GM21737 (cell line): ENCODE data around the gene ALAS2.
"Not testable (repeated sequence)": the region's sequence is repeated elsewhere in the genome, so short reads cannot be mapped to it uniquely, and the experiment has no call there.

ENCODE experiments used
- ATAC-seq: cut with Tn5 transposase; IDR thresholded peaks from one replicate; pipeline ENCODE4 v1.9.1; 2021; ENCODE audit warnings: mild to moderate bottlenecking, moderate library complexity; ENCODE audit not compliant: unreplicated experiment

Gene ALAS2, protein sequence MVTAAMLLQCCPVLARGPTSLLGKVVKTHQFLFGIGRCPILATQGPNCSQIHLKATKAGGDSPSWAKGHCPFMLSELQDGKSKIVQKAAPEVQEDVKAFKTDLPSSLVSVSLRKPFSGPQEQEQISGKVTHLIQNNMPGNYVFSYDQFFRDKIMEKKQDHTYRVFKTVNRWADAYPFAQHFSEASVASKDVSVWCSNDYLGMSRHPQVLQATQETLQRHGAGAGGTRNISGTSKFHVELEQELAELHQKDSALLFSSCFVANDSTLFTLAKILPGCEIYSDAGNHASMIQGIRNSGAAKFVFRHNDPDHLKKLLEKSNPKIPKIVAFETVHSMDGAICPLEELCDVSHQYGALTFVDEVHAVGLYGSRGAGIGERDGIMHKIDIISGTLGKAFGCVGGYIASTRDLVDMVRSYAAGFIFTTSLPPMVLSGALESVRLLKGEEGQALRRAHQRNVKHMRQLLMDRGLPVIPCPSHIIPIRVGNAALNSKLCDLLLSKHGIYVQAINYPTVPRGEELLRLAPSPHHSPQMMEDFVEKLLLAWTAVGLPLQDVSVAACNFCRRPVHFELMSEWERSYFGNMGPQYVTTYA

DNA sequence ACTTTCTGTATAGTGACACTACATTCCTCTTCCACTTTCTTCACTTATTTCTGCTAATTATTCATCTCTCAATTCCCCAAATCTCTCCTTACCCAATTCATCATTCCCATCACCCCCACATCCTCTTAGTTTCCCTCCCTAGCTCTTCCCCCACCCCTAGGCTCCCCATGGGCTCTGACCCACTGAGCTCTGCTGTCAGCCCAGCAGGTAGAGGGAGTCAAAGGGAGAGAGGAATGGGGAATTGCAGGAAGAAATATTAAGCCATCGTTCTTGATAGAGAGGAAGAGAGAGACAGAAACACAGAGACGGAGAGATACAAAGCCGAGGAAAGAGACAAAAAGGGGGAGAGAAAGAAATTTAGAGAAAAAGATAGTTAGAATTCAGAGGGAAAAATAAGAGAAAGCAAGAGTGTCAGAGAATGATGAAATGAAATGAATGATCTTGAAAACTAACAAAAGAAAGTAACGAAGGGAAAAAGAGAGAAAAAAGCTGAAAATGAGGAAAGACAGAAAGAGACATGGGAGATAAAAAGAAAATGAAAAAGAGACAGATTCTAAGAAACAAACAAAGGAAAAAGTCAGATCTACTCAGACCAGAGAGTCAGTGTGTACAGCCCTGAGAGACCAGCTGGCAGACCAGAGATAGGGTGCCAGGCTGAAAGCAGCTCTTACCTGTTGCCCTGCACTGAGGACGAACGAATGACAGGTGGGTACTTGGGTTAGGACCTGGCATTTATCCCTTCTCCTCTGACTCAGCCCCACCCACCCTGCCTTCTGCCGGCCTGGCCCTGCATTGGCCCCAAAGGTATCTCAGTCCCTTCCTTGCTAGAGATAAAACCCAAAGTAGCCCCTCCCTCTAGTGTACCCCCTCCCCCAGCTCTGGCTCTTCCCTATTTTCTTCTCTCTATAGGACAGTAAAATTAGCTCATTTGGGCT lies at the start of gene ALAS2:
Gene ALAS2 (minus strand): TSS at position 707 of the 935 bp plus-strand sequence. CDS start 4,977 bp downstream, outside the sequence.
- no peak for ATAC-seq

DNA sequence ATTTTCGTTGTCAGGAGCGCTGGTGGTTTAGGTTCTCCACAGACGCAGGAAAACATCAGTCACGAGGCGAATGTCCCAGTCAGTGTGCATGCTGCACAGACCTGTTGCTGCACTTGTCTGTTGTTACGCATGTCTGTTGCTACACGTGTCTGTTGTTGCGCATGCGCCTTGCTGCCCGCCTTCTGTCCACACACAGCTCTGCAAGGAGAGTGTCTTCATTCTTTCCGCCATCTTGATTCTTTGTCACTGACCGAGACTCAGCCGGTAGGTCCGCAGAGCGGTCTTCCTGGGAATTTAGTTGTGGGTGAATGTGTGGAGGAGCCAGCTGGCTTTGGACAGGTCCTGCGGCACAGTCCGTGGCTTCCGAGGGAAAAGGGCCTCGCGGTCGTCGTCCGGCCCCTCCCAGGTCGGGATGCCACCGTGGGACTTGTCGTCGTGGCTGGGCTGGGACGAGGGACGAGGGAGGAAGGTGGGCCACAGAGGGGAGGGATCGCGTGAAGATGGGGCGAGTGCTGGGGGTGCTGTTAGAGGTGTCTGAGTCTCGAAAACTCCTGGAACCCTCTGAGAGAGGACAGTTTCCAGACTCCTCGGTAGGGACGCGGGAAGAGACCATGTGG lies 44.2 kb upstream of the ALAS2 start, which contains the start of gene PAGE2B:
Gene PAGE2B (plus strand): TSS at position 180 of the 617 bp plus-strand sequence. CDS start 1,012 bp downstream, outside the sequence.
- no peak for ATAC-seq

DNA sequence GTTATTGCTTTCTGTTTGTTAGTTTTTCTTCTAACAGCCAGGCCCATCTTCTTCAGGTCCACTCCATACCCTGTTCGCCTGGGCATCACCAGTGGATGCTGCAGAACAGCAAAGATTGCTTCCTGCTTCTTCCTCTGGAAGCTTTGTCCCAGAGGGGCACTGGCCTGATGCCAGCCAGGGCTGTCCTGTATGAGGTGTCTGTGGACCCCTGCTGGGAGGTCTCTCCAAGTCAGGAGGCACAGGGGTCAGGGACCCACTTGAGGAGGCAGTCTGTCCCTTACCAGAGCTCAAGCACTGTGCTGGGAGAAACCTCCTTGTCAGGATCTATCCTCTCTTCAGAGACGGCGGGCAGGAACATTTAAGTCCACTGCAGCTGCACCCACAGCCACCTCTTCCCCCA lies 41.5 kb upstream of the ALAS2 start:
- no peak for ATAC-seq

DNA sequence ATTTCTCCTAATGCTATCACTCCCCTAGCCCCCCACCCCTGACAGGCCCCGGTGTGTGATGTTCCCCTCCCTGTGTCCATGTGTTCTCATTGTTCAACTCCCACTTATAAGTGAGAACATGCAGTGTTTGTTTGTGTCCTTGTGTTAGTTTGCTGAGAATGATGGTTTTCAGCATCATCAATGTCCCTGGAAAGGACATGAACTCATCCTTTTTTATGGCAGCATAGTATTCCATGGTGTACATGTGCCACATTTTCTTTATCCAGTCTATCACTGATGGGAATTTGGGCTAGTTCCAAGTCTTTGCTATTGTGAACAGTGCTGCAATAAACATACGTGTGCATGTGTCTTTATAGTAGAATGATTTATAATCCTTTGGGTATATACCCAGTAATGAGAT lies 36.4 kb upstream of the ALAS2 start:
- not testable (repeated sequence) for ATAC-seq

DNA sequence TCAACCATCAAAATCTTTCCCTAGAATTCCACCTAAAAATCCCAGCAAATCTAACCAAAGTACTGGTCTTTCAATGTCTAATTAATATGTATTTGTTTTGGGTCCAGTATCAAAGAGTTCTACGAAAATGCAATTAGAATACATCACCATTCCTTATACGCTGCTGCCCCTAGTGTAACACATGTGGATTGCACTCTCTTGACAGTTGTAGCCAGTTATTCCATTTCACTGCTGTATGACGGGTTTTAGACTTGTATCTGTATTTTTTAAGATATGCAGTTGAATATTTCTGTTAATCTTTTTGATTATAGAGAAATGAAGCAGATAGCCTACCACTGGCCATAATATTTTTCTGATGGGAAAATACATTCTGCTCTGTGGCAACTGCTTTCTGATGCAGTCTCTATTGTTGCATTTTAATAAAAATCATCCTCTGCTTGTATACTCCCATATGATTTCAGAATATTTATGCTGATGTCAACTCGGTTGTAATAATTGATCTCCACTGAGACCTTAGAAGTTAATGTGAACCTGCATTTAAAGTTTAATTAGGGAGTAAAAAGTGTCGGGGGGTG lies 27.0 kb upstream of the ALAS2 start:
- ATAC-seq = no peak

DNA sequence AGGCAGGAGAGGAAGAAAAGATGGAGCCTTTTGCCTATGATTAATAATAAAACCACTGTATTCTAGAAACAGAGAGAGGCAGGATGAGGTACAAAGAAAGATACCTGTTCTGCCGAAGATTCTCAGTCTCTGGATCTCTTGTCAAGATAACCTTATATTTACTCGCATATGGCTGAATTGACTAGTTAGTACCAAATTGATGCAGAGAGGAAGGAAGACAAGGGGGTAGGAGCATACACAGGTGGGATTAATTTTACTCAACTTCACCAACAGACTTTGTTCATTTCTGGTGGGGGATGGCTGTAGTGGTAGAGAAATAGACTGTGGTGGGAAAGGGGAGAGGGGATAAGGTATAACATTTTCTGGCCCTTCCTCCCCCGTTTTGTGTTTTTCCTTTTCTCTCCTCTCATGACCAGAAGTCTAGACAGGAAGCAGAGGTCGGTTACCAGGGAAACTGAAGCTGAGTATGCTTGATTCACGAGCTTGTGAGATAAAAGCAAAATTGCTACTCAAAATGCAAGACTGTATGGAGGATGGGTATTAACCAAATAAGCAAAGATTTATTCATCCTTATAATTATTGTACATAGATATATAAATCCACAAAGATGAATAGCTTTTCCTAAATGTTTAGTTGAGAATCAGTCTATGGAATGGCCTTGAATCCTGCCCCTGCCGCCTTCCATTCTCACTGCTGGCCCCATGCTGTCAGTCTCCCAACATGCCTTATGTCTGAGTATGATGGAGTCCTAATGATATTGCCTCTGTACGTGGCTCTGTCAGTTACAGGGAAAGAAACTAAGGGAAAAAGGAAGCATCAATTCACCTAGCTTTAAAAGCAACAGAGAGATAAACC lies 26.3 kb upstream of the ALAS2 start:
- no peak for ATAC-seq

DNA sequence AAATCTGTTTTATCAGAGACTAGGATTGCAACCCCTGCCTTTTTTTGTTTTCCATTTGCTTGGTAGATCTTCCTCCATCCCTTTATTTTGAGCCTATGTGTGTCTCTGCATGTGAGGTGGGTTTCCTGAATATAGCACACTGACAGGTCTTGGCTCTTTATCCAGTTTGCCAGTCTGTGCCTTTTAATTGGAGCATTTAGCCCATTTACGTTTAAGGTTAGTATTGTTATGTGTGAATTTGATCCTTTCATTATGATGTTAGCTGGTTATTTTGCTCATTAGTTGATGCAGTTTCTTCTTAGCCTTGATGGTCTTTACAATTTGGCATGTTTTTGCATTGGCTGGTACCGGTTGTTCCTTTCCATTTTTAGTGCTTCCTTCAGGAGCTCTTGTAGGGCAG lies 19.8 kb upstream of the ALAS2 start:
- ATAC-seq = not testable (repeated sequence)

DNA sequence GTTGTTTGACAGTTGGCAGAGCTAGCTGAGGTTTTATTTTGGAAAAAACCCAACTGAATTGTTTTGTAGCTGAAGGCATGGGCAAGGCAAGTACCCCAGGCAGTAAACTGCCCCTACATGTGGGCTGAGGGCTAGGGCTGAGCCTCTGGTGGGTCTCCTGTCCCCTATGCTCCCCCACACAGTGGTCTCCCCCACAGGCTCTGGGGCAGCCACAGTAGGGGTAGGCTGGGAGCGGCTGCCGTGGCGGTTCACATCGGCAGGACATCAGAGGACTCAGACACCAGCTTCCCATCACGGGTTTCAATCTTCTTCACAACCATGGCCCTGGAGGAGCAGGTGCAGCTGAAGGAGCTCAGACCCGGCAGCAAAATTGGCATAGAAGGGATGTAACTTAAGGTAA lies 10.7 kb upstream of the ALAS2 start:
- ATAC-seq = no peak

DNA sequence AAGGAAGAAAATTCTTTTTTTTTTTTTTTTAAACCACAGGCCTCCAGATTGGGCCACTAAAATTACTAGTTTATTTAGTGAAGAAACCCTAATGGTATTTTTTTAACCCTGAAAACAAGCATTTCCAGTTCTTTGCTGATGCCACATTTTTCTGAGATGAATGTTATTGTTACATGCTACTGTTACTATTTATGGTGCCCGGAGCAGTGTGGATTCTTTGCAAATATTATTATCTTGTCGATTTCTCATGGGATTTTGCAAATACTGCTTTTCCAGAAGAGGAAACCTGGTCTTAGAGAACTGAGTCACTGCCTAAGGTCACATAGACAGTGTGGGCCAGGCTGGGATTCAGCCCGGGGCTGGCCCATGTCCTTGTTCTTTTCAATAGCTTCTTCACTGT lies 8.7 kb upstream of the ALAS2 start:
- ATAC-seq = no peak

DNA sequence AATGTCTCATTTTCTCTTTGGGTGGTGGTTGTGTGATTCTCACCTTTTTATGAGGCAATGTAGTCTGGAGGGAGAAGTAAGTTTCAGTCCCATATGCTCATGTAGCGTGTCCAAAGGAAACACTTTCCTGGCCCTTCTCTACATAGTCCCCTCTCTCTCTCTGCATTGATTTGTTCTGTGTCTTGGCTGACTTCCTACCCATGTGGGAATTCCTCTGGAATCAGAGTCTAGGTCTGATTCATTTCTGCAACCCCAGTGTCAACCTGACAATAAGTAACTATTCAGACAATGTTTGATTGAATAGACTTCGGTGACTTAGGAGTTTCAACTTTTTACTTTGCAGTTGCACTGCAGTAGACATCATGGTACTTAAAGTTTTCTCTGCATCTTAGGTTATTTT lies 2.7 kb upstream of the ALAS2 start:
- no peak for ATAC-seq

DNA sequence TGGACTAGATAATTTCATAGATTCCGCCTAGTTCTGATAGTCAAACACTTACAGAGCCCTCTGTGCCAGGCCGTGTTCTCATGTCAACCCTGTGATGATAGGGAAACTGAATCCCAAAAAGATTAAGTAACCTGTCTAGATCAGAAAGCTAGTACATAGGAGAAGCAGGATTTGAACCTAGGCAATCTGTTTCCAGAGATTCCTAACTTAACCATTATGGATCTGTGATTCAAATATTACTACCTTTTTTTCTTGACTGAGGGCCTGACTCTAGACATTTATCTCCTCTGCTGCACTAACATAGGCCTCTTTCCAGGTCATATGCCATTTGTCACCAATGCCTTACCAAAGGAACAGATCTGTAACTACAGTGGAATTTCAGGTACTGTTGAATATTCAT lies 1.5 kb downstream of the ALAS2 start:
- ATAC-seq = no peak

DNA sequence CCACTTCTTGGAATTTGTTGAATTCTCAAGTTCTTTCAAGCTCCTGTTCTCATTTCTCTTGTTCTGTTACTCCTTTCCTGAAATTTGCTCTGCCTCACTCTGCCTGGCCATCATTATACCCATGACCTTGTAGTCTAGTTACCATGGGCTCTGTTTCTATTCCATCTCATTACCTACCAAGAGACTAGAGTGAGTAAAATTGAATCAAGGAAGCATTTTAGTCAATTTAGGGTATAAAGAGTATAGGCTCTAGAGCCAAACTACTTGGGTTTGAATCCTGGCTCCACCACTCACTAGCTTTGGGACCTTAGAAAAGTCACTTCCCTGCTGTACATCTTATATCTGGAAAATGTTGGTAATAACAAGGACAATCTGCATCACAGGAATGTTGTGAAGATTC lies 2.2 kb downstream of the ALAS2 start:
- ATAC-seq = no peak

DNA sequence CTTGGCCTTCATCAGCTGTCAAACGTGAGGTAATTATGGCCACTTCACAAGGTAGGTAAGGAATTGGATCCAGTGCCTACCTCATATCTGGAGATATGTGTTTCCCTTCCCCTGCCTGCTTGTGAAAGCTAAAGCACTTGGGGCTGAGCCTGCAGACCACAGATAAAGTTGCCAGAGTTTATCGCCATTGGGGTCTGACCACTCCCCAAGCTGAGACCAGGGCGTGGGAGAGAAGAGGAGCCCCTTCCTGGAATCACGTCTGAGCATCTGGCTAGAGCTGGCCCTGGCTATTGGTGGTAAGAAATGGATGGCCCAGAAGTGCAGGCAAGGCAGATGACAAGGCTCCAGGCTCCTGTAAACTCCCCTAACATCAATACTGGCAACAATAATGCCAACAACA lies 2.7 kb downstream of the ALAS2 start:
- no peak for ATAC-seq

DNA sequence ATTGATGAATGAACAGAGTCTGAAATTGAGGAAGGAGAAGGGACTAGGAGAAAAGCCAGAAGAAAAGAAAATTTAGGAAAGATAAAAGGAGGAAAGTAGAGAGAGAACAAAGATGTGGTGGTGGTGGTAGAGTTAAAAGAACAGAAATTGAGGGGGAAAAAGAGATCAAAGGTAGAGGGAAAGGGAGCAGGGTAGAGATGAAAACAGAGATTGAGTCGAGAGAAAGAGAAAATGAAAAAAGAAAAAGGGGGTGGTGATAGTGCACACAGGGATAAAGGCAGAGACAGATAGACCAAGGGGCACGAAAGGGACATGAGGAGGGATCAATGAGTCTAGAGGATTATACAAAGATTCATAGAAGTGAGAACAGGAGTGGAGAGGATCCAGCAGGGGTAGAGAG lies 3.9 kb downstream of the ALAS2 start:
- ATAC-seq = no peak

DNA sequence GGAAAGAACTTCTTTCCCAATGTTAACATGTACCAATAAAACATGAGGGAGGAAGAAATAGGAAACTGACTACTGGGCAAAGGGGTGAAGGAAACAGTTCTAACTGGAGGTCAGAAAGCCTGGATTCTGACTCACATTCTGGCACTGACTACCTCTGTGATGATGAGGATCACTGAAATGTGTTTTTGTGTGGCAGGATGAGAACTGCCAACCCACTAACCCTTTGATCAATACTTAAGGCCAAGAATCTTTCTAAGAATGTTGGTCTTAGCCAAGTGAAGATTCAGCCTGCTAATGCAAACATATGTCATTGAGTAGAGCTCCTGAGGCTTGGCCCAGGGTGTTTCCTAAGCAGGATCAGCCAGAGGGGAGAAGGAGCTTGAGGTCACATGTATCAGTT lies 4.6 kb downstream of the ALAS2 start:
- no peak for ATAC-seq

DNA sequence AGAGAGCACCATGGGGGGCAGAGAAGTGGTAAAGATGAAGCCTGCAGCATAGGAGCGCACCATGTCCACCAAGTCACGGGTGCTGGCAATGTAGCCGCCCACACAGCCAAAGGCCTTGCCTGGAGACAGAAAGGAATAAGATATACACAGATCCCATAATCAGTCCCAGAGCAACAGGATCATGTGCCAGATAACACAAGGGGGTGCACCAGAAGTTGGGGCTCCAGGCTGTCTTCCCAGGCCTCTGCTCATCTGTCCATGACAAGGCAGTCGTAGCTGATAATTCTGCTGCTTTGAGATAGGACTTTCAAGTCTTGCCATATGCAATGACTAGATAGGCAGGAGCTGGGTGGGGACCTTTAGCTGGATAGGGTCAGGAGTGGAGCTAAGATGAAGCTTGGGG lies 15.9 kb downstream of the ALAS2 start:
- no peak for ATAC-seq

DNA sequence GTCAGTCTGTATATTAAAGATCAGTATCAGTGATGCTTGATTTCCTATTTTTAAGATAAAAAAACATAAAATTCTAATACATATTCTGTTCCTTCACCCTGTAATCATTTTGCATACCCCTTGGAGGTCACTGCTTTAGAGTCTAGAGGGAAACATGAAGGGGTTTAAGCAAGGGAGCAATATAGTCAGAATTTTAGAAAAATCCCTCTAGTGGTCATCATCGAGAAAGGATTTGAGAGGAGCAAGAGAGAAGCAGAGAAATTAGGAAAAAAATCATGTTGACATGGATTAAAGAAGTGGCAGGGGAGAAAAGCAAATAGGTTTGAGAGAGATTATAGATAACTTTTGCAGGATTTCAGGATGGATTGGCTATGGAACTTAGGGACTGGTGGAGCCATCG lies 19.5 kb downstream of the ALAS2 start:
- ATAC-seq = no peak

DNA sequence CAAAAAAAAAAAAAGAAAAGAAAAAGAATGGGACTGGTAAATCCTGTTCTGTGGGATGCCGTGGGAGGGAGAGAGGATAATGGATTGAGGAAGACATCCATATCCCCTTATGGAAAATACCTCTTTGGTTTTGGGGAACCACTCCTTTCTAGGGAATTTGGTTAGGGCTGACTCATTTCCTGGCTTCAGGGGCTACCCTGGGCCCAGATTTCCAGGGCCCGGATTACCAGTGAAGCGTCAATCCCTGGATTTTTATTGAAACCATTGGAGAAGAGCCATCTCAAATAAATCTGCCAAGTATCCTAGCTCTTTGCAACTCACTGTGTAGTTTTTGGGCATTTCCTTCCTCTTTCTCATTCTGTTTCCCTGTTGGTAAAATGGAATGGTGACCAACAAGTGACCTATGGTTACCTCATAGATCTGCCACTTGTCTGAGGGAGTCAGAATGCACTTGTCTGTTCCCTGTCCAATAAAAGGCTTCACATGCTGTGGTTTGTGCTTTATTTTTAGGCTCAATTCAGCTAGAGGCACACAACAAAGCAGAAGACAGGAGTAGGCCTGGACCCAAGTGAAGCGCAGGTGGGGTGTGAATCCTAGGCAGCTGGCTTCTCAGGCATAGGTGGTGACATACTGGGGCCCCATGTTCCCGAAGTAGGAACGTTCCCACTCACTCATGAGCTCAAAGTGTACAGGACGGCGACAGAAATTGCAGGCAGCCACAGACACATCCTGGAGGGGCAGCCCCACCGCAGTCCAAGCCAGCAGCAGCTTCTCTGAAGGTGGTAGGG lies 22.0 kb downstream of the ALAS2 start:
- no peak for ATAC-seq

DNA sequence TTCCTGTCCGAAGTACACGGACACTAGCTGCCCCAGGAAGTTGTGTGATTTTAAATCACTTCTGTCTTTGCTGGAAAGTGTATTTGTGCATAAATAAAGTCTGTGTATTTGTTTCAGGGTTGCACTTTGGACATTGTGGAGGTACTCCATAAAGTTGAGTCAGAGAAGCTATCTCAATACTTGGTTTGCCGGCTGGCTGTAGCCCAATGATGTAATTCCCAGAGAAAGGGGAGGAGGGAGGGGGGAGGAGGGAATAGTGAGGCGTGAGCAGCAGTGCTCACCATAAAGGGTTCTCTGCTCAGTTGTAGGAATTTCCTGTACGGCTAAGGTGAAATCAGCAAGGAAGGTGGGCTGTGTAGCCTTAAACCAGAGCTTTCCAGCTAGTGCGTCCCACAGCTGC lies 23.1 kb downstream of the ALAS2 start:
- no peak for ATAC-seq
